A549 (cell line): ENCODE measurements around the gene CCDC85B. TPM values are rescaled to one million over a fixed set of nuclear protein-coding genes. Genes with fewer than 3 reads are reported as not detected.
A peak's percentile ranks its signal among the peaks of the same experiment; 100 is the strongest.

Source experiments
- ATAC-seq, 2 experiments: fragments of 200-7000 bp in 1 of 2; fragments of >200 bp in 1 of 2; cut with Nextera tagmentation in 1 of 2; cut with Tn5 transposase in 1 of 2; 3 replicates each; pipeline versions ENCODE4 v1.8.0 to v1.9.1; 2018 to 2020; ENCODE audit warnings: mild to moderate bottlenecking in 1 of 2, moderate library complexity in 1 of 2
- CTCF ChIA-PET: fragments of 300-600 bp; sonication (Branson Sonifier 250); formaldehyde crosslinking; extraction: SDS; loops from one replicate; lab custom pipeline; 2021; ENCODE audit warnings: antibody characterized with exemption, inconsistent platforms; lab: Yijun Ruan, JAX
- POLR2A ChIA-PET: fragments of 350-600 bp; formaldehyde crosslinking; extraction: SDS; loops from one replicate; lab custom pipeline; 2021; ENCODE audit warnings: antibody characterized with exemption, inconsistent platforms; lab: Yijun Ruan, JAX
- DNase-seq, 2 experiments: peaks; one replicate each; pipeline versions ENCODE4 v3.0.0 to v3.0.0-alpha.2; 2011 to 2016; ENCODE audit warnings: low read depth in 1 of 2, low spot score in 1 of 2
- FAIRE-seq: peaks from 2 replicates; lab custom pipeline; 2011; peaks lifted over from hg19 to GRCh38; lab: Jason Lieb, UNC
- H3K27ac ChIP-seq, 2 experiments: fragments of >200 bp; sonication (Bioruptor Twin); formaldehyde crosslinking; 3 replicates each; pipeline ENCODE4 v1.5.1; 2016 to 2017
- H3K4me1 ChIP-seq: fragments of >200 bp; sonication (Bioruptor Twin); formaldehyde crosslinking; 3 replicates; pipeline ENCODE4 v1.6.1; 2016
- H3K4me2 ChIP-seq: fragments of >200 bp; sonication (Bioruptor Twin); formaldehyde crosslinking; 3 replicates; pipeline ENCODE4 v1.6.1; 2016
- H3K4me3 ChIP-seq: fragments of >200 bp; sonication (Bioruptor Twin); formaldehyde crosslinking; 3 replicates; pipeline ENCODE4 v1.5.1; 2016
- H3K9me3 ChIP-seq: fragments of >200 bp; sonication (Bioruptor Twin); formaldehyde crosslinking; 3 replicates; pipeline ENCODE4 v1.6.1; 2016
- BCL3 ChIP-seq: fragments of >200 bp; sonication (Bioruptor Twin); formaldehyde crosslinking; IDR thresholded peaks from 3 replicates; pipeline ENCODE4 v1.6.1; 2016
- BHLHE40 ChIP-seq: IDR thresholded peaks from 2 replicates; pipeline ENCODE4 v1.6.1; 2012; ENCODE audit warnings: low read depth, low read length, inconsistent platforms
- CBX8 ChIP-seq: fragments of 200-600 bp; sonication (generic); IDR thresholded peaks from 2 replicates; pipeline ENCODE4 v1.6.1; 2016
- CHD2 ChIP-seq: fragments of 150-350 bp; IDR thresholded peaks from 2 replicates; pipeline ENCODE4 v1.6.1; 2014; ENCODE audit warnings: low read length; ENCODE audit not compliant: partially characterized antibody
- CHD4 ChIP-seq: fragments of 200-600 bp; sonication (generic); IDR thresholded peaks from 2 replicates; pipeline ENCODE4 v1.6.1; 2016; ENCODE audit warnings: antibody characterized with exemption, mild to moderate bottlenecking, borderline replicate concordance
- E2F6 ChIP-seq: IDR thresholded peaks from 2 replicates; pipeline ENCODE4 v1.6.1; 2012; ENCODE audit warnings: low read depth, borderline replicate concordance
- EHMT2 ChIP-seq: fragments of 200-600 bp; sonication (generic); IDR thresholded peaks from 2 replicates; pipeline ENCODE4 v1.6.1; 2016; ENCODE audit warnings: antibody characterized with exemption, low read depth, mild to moderate bottlenecking, moderate library complexity
- FOSL2 ChIP-seq, 2 experiments: fragments of 450-650 bp in 1 of 2; fragments of >200 bp in 1 of 2; sonication (Bioruptor Twin) in 1 of 2; formaldehyde crosslinking; IDR thresholded peaks; 2 replicates each; pipeline versions ENCODE4 v1.5.0 to v1.6.1; 2016 to 2020; ENCODE audit warnings: mild to moderate bottlenecking in 1 of 2, moderate library complexity in 1 of 2
- HOXA7 ChIP-seq: fragments of 250-450 bp; sonication (Bioruptor Pico); IDR thresholded peaks from 2 replicates; pipeline ENCODE4 v1.5.0; 2020; ENCODE audit warnings: mild to moderate bottlenecking, moderate library complexity
- HOXB5 ChIP-seq: fragments of 250-450 bp; sonication (Bioruptor Pico); IDR thresholded peaks from 2 replicates; pipeline ENCODE4 v1.5.0; 2020; ENCODE audit warnings: mild to moderate bottlenecking, moderate library complexity
- JUN ChIP-seq, 2 experiments: fragments of >200 bp; sonication (Bioruptor Twin); formaldehyde crosslinking; IDR thresholded peaks; 2 replicates in 1 of 2; 3 replicates in 1 of 2; pipeline ENCODE4 v1.6.1; 2016 to 2017
- NR3C1 ChIP-seq: fragments of >200 bp; sonication (Bioruptor Twin); formaldehyde crosslinking; IDR thresholded peaks from 3 replicates; pipeline ENCODE4 v1.6.1; 2017
- POLR2A ChIP-seq: IDR thresholded peaks from 2 replicates; pipeline ENCODE4 v1.6.1; 2012; ENCODE audit warnings: mild to moderate bottlenecking, low read length
- POLR2AphosphoS2 ChIP-seq: conservative IDR thresholded peaks from 2 replicates; pipeline ENCODE4 v1.6.1; 2012; ENCODE audit warnings: low read length, improper control_type of control experiment, inconsistent platforms
- RARB ChIP-seq: fragments of 250-450 bp; sonication (Bioruptor Pico); IDR thresholded peaks from 2 replicates; pipeline ENCODE4 v1.8.0; 2021; ENCODE audit warnings: mild to moderate bottlenecking, moderate library complexity
- TFCP2L1 ChIP-seq: fragments of 250-450 bp; sonication (Bioruptor Pico); IDR thresholded peaks from 2 replicates; pipeline ENCODE4 v1.5.0; 2021; ENCODE audit warnings: mild to moderate bottlenecking
- TP53 ChIP-seq: fragments of 250-450 bp; sonication (Bioruptor Pico); IDR thresholded peaks from 2 replicates; pipeline ENCODE4 v1.5.0; 2021; ENCODE audit warnings: mild to moderate bottlenecking, moderate library complexity
- USF2 ChIP-seq: fragments of 450-650 bp; IDR thresholded peaks from 2 replicates; pipeline ENCODE4 v1.6.1; 2014; ENCODE audit warnings: antibody characterized with exemption
- WGBS: methylation state at CpG from one replicate; pipeline ENCODE4 v1.1.6; 2017; ENCODE audit errors: missing lambda C conversion rate; 5-methylcytosine and 5-hydroxymethylcytosine counted together
- polyA plus RNA-seq, 4 experiments: library from polyadenylated mRNA; depleted of rRNA in 3 of 4; stranded (reverse); fragments of >200 nt; fragmentation: RNase III in 1 of 4; extraction: RNeasy Plus Mini Kit Qiagen cat#74134 plus additional on column Dnase treatment in 1 of 4; gene quantifications; 2 replicates in 3 of 4; 3 replicates in 1 of 4; pipeline ENCODE4 v1.2.3, GENCODE V29; 2011 to 2017
- TF ChIP-seq, protein P1 (sequence below): IDR thresholded peaks from 2 replicates; pipeline ENCODE4 v1.6.1; 2012
- TF ChIP-seq, protein P2 (sequence below): fragments of 250-450 bp; sonication (Bioruptor Pico); IDR thresholded peaks from 2 replicates; pipeline ENCODE4 v1.5.0; 2021; ENCODE audit warnings: mild to moderate bottlenecking, moderate library complexity, borderline replicate concordance

The CCDC85B gene
- polyA plus RNA-seq, 2 of the 4 experiments (the other 2 are of a cell fraction) = 7.3 to 27.5 TPM

DNA sequence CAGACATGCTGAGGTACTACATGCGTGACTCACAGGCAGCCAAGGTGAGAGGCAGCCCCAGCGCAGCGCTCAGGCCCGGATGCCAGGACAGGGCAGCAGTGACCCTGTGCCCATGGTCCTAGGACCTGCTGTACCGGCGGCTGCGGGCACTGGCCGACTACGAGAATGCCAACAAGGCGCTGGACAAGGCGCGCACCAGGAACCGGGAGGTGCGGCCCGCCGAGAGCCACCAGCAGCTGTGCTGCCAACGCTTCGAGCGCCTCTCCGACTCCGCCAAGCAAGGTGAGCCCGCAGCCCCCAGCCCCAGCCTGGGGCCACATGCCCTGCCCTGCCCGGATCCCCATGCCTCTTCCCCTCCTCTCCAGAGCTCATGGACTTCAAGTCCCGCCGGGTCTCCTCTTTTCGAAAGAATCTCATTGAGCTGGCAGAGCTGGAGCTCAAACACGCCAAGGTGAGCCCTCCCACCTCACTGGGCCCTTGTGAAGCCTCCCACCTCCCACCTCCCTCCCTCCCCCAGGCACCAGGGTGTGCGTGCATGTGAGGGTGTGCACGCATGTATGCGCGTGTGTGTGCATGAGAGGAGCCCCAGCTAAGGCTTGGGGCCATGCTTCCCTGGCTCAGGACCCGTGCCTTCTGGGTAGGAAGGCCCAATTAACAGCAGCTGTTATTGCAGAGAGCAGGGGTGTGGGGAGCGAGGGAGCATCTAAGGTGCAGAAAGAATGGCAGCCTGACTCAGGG is 37.8 kb upstream of the CCDC85B start:
- WGBS = 95% methylated on average over 25 of the region's 33 CpGs
- no peak for FAIRE-seq
- DNase-seq = no peak
- H3K9me3 ChIP-seq = no peaks in the 10 kb centered on the region
- H3K4me3 ChIP-seq = no peak overlapping the region
- H3K4me1 ChIP-seq = peaks cover 23% of the 10 kb centered on the region
- peak in 1 of 2 experiments; percentile 6; a peak in 3 of 6 replicates for ATAC-seq
- no peak for TF ChIP-seq CHD2
- TF ChIP-seq TFCP2L1 (CRISPR knock-in tag) = peak; percentile 67; the same call in 1 of the 2 replicates
- no peak for TF ChIP-seq USF2
- TF ChIP-seq RARB (CRISPR knock-in tag) = peak; percentile 29; the same call in 1 of the 2 replicates
- TF ChIP-seq, protein P1, sequence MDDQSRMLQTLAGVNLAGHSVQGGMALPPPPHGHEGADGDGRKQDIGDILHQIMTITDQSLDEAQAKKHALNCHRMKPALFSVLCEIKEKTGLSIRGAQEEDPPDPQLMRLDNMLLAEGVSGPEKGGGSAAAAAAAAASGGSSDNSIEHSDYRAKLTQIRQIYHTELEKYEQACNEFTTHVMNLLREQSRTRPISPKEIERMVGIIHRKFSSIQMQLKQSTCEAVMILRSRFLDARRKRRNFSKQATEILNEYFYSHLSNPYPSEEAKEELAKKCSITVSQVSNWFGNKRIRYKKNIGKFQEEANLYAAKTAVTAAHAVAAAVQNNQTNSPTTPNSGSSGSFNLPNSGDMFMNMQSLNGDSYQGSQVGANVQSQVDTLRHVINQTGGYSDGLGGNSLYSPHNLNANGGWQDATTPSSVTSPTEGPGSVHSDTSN = peak; percentile 5; the same call in 1 of the 2 replicates
- 0 out of 2 replicates have a peak, but pooled peaks have one; percentile 65 for TF ChIP-seq TP53
- 0 out of 5 replicates have a peak, but pooled peaks of 1 of the 2 experiments have one; percentile 20 for TF ChIP-seq JUN (IDR thresholded peaks at IDR 0.05)
- no peak overlapping the region for H3K4me2 ChIP-seq
- no peak overlapping the region for H3K27ac ChIP-seq
- POLR2A ChIA-PET = no interaction called here
- CTCF ChIA-PET = interaction anchor here (0.7 to 7.5 kb wide), 15 partner anchors 8 to 227 kb away, joined by 3 to 45 read pairs (median 7); partner anchors contain the start of genes AP5B1, FIBP, KAT5 and MUS81

DNA sequence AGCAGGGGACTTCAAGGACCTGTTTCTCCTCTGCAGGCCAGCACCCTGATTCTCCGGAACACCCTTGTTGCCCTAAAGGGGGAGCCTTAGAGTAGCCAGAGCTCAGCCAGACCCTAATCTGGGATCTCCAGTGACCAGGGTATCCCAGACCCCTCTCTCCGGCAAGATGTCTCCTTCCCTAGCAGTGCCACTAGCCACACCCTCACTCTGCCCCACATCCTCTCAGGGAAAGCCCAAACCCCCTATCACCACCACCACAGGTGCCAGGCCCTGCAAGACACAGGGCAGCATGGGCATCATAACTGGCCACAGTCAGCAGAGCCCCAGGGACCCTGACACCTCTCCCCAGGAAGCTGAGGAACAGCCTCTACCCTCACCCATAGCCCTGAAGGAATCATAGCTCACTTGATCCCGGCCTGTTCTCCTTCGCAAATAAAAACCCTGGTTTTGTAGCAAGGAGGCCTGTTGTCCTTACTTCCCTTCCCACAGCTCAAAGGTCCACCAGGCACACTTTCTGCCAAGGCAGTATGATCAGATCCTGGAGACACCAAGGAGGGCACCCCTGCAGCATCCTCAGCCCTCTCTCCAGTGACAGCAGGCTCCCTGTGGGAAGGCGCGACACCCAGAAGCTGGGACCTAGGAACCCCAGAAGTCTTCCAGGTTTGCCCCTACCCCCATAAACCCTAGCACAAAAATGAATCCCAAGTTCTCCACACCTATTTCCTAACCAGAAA is 37.1 kb upstream of the CCDC85B start:
- H3K9me3 ChIP-seq = no peaks in the 10 kb centered on the region
- peaks cover 23% of the 10 kb centered on the region for H3K4me1 ChIP-seq
- no peak overlapping the region for H3K4me2 ChIP-seq
- 97% methylated on average over 6 of the region's 6 CpGs for WGBS
- FAIRE-seq (no peak), DNase-seq (no peak), ATAC-seq (no peak)
- ChIA-PET CTCF (interaction anchor here (0.6 to 7.5 kb wide), 12 partner anchors 10 to 191 kb away, joined by 3 to 45 read pairs (median 6); partner anchors contain the start of genes AP5B1, FIBP and KAT5), POLR2A (no interaction called here)
- peak; percentile 76 for TF ChIP-seq POLR2AphosphoS2
- no peak for TF ChIP-seq E2F6
- TF ChIP-seq HOXA7 (CRISPR knock-in tag) = peak; percentile 6; the same call in 1 of the 2 replicates
- TF ChIP-seq CBX8 = no peak
- TF ChIP-seq, all 56 proteins: peak for 2
- H3K4me3 ChIP-seq = no peak overlapping the region
- no peak overlapping the region for H3K27ac ChIP-seq

- ATAC-seq (no peak), DNase-seq (no peak)
- H3K4me3 ChIP-seq = no peak overlapping the region
- no peak overlapping the region for H3K27ac ChIP-seq
- POLR2A ChIA-PET = interaction anchor here (0.5 kb wide), 1 partner anchor 11 kb away, joined by 4 read pairs; no protein-coding TSS in a partner anchor
- TF ChIP-seq HOXA7 (CRISPR knock-in tag) (peak; percentile 34; the same call in 1 of the 2 replicates), BCL3 (no peak), FOSL2 (IDR thresholded peaks at IDR 0.05) (no peak), FOSL2 (CRISPR knock-in tag; IDR thresholded peaks at IDR 0.05) (no peak), HOXB5 (CRISPR knock-in tag) (no peak), EHMT2 (no peak), CHD4 (no peak), TFCP2L1 (CRISPR knock-in tag) (no peak), BHLHE40 (no peak), NR3C1 (no peak), POLR2A (no peak), POLR2AphosphoS2 (0 out of 2 replicates have a peak, but pooled peaks have one; percentile 30)
- TF ChIP-seq, protein P2, sequence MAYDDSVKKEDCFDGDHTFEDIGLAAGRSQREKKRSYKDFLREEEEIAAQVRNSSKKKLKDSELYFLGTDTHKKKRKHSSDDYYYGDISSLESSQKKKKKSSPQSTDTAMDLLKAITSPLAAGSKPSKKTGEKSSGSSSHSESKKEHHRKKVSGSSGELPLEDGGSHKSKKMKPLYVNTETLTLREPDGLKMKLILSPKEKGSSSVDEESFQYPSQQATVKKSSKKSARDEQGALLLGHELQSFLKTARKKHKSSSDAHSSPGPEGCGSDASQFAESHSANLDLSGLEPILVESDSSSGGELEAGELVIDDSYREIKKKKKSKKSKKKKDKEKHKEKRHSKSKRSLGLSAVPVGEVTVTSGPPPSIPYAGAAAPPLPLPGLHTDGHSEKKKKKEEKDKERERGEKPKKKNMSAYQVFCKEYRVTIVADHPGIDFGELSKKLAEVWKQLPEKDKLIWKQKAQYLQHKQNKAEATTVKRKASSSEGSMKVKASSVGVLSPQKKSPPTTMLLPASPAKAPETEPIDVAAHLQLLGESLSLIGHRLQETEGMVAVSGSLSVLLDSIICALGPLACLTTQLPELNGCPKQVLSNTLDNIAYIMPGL = no peak
- TF ChIP-seq, all 56 proteins: peak for 2
- H3K4me1 ChIP-seq = peaks cover 23% of the 10 kb centered on the region
- no peaks in the 10 kb centered on the region for H3K9me3 ChIP-seq
- FAIRE-seq = no peak
- 72% methylated on average over 4 of the region's 4 CpGs for WGBS
- H3K4me2 ChIP-seq = peak overlapping the region; percentile 88; the same call in 2 of the 3 replicates
- CTCF ChIA-PET = interaction anchor here (1.1 to 3.9 kb wide), 6 partner anchors 17 to 192 kb away, joined by 3 to 24 read pairs (median 7); partner anchors contain the start of genes FIBP and KAT5
Observed at GRCh38 chr11:65854161-65854592, 36.3 kb upstream of the CCDC85B start.
